C4-2B (cell line): ENCODE data around the gene SEPTIN8.

Source experiments
- ZFX ChIP-seq: fragments of 450-650 bp; IDR thresholded peaks from 2 replicates; pipeline ENCODE4 v1.6.1; 2017
- TF ChIP-seq, protein P1 (sequence below): fragments of 450-650 bp; conservative IDR thresholded peaks from 2 replicates; pipeline ENCODE4 v1.5.1; 2017; ENCODE audit warnings: mild to moderate bottlenecking

GRCh38 chr5:132758451-132758850, 18.6 kb downstream of the SEPTIN8 start:
- TF ChIP-seq, protein P1, sequence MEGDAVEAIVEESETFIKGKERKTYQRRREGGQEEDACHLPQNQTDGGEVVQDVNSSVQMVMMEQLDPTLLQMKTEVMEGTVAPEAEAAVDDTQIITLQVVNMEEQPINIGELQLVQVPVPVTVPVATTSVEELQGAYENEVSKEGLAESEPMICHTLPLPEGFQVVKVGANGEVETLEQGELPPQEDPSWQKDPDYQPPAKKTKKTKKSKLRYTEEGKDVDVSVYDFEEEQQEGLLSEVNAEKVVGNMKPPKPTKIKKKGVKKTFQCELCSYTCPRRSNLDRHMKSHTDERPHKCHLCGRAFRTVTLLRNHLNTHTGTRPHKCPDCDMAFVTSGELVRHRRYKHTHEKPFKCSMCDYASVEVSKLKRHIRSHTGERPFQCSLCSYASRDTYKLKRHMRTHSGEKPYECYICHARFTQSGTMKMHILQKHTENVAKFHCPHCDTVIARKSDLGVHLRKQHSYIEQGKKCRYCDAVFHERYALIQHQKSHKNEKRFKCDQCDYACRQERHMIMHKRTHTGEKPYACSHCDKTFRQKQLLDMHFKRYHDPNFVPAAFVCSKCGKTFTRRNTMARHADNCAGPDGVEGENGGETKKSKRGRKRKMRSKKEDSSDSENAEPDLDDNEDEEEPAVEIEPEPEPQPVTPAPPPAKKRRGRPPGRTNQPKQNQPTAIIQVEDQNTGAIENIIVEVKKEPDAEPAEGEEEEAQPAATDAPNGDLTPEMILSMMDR = no peak
- TF ChIP-seq ZFX = no peak
